Loucy (cell line): ENCODE results near the gene KRT3.

Experiments used
- H2AFZ ChIP-seq: fragments of 200-600 bp; sonication (generic); 2 replicates; pipeline ENCODE4 v1.6.0; 2016; ENCODE audit warnings: antibody characterized with exemption, mild to moderate bottlenecking, low read length, moderate library complexity
- H3F3A ChIP-seq: fragments of 200-600 bp; 2 replicates; pipeline ENCODE4 v1.6.0; 2016; ENCODE audit warnings: antibody characterized with exemption, low read depth, mild to moderate bottlenecking
- H3K27me3 ChIP-seq: fragments of 200-600 bp; sonication (generic); 2 replicates; pipeline ENCODE4 v1.6.1; 2014; ENCODE audit warnings: low read length, mild to moderate bottlenecking; ENCODE audit not compliant: insufficient read depth, poor library complexity, severe bottlenecking
- H3K36me3 ChIP-seq: fragments of 200-600 bp; sonication (generic); 2 replicates; pipeline ENCODE4 v1.6.1; 2016; ENCODE audit warnings: low read length; ENCODE audit not compliant: insufficient read depth
- H3K4me1 ChIP-seq: fragments of 200-600 bp; sonication (generic); 2 replicates; pipeline ENCODE4 v1.5.1; 2014; ENCODE audit warnings: low read length, mild to moderate bottlenecking; ENCODE audit not compliant: insufficient read depth, poor library complexity, severe bottlenecking
- H3K4me2 ChIP-seq: fragments of 200-600 bp; sonication (generic); 2 replicates; pipeline ENCODE4 v1.6.0; 2014; ENCODE audit warnings: antibody characterized with exemption, low read length, low read depth, mild to moderate bottlenecking; ENCODE audit not compliant: poor library complexity, severe bottlenecking
- H3K4me3 ChIP-seq: fragments of 200-600 bp; sonication (generic); 2 replicates; pipeline ENCODE4 v1.5.1; 2014; ENCODE audit warnings: low read length, mild to moderate bottlenecking, mixed read lengths; ENCODE audit not compliant: poor library complexity, severe bottlenecking
- H3K79me2 ChIP-seq: fragments of 200-600 bp; sonication (generic); 2 replicates; pipeline ENCODE4 v1.6.1; 2014; ENCODE audit warnings: low read length; ENCODE audit not compliant: insufficient read depth
- H3K9ac ChIP-seq: fragments of 200-600 bp; sonication (generic); 2 replicates; pipeline ENCODE4 v1.6.0; 2014; ENCODE audit warnings: mild to moderate bottlenecking, low read depth, low read length, moderate library complexity; ENCODE audit not compliant: poor library complexity, severe bottlenecking
- H3K9me2 ChIP-seq: fragments of 200-600 bp; sonication (generic); replicated peaks from 2 replicates; pipeline ENCODE4 v1.6.1; 2016; ENCODE audit warnings: low read depth, low read length, mixed read lengths
- H3K9me3 ChIP-seq: fragments of 200-600 bp; sonication (generic); 2 replicates; pipeline ENCODE4 v1.6.1; 2014; ENCODE audit warnings: mild to moderate bottlenecking, antibody characterized with exemption, low read length, low read depth; ENCODE audit not compliant: insufficient read depth
- H4K20me1 ChIP-seq: fragments of 200-600 bp; sonication (generic); 2 replicates; pipeline ENCODE4 v1.6.0; 2014; ENCODE audit warnings: antibody characterized with exemption, low read length, mild to moderate bottlenecking; ENCODE audit not compliant: insufficient read depth, poor library complexity, severe bottlenecking
- CTCF ChIP-seq: fragments of 200-600 bp; sonication (generic); conservative IDR thresholded peaks from 2 replicates; pipeline ENCODE4 v1.5.1; 2014; ENCODE audit warnings: mild to moderate bottlenecking, antibody characterized with exemption, low read length
- EZH2phosphoT487 ChIP-seq: fragments of 200-600 bp; IDR thresholded peaks from 2 replicates; pipeline ENCODE4 v1.6.1; 2018; ENCODE audit warnings: antibody characterized with exemption, mild to moderate bottlenecking, moderate library complexity, borderline replicate concordance

Gene KRT3

GRCh38 chr12:52821071-52821730, 25.3 kb upstream of the KRT3 start:
- no peaks in the 10 kb centered on the region for H3K36me3 ChIP-seq
- H3K4me3 ChIP-seq = no peak overlapping the region
- H4K20me1 ChIP-seq = no peaks in the 10 kb centered on the region
- H3K4me2 ChIP-seq = no peak overlapping the region
- no peaks in the 10 kb centered on the region for H3K79me2 ChIP-seq
- no peak for TF ChIP-seq CTCF
- TF ChIP-seq EZH2phosphoT487 = no peak
- H3K9ac ChIP-seq = no peak overlapping the region
- H2AFZ ChIP-seq = no peak overlapping the region
- H3K9me3 ChIP-seq = no peaks in the 10 kb centered on the region
- H3K4me1 ChIP-seq = no peaks in the 10 kb centered on the region
- no peaks in the 10 kb centered on the region for H3F3A ChIP-seq
- no peaks in the 10 kb centered on the region for H3K9me2 ChIP-seq
- H3K27me3 ChIP-seq = no peaks in the 10 kb centered on the region

GRCh38 chr12:52820521-52820920, 24.6 kb upstream of the KRT3 start:
- H3K4me1 ChIP-seq = no peaks in the 10 kb centered on the region
- H3K79me2 ChIP-seq = no peaks in the 10 kb centered on the region
- no peak overlapping the region for H3K4me2 ChIP-seq
- TF ChIP-seq EZH2phosphoT487 (no peak), CTCF (no peak)
- no peaks in the 10 kb centered on the region for H3K27me3 ChIP-seq
- no peak overlapping the region for H3K4me3 ChIP-seq
- H2AFZ ChIP-seq = no peak overlapping the region
- H3K9me3 ChIP-seq = no peaks in the 10 kb centered on the region
- H3K9me2 ChIP-seq = no peaks in the 10 kb centered on the region
- H3K9ac ChIP-seq = no peak overlapping the region
- H3K36me3 ChIP-seq = no peaks in the 10 kb centered on the region
- H3F3A ChIP-seq = no peaks in the 10 kb centered on the region
- H4K20me1 ChIP-seq = no peaks in the 10 kb centered on the region

GRCh38 chr12:52819731-52820510, 24.0 kb upstream of the KRT3 start:
- no peaks in the 10 kb centered on the region for H4K20me1 ChIP-seq
- H3K4me3 ChIP-seq = no peak overlapping the region
- H3K79me2 ChIP-seq = no peaks in the 10 kb centered on the region
- H3F3A ChIP-seq = no peaks in the 10 kb centered on the region
- no peak for TF ChIP-seq EZH2phosphoT487
- no peak for TF ChIP-seq CTCF
- H3K9me3 ChIP-seq = no peaks in the 10 kb centered on the region
- no peaks in the 10 kb centered on the region for H3K4me1 ChIP-seq
- no peaks in the 10 kb centered on the region for H3K9me2 ChIP-seq
- no peak overlapping the region for H3K4me2 ChIP-seq
- H3K27me3 ChIP-seq = no peaks in the 10 kb centered on the region
- H2AFZ ChIP-seq = no peak overlapping the region
- no peak overlapping the region for H3K9ac ChIP-seq
- H3K36me3 ChIP-seq = no peaks in the 10 kb centered on the region
